Activated T-cell treated with anti-CD3 and anti-CD28 coated beads, Interleukin-2, amount 50 U/mL, for 72 hours (primary cell): ENCODE results near the gene LCLAT1. TPM values are rescaled to one million over a fixed set of nuclear protein-coding genes. Genes with fewer than 3 reads are reported as not detected.

Experiments used
- ATAC-seq, 2 donors: fragments of 150-1000 bp; cut with Tn5 transposase; replicated peaks in 1 of 2; 2 replicates each; pipeline ENCODE4 v1.10.0; 2021; ENCODE audit warnings: moderate library complexity in 2 of 2, mild to moderate bottlenecking in 1 of 2
- DNase-seq, 2 donors: peaks; one replicate each; pipeline ENCODE4 v3.0.0; 2021 to 2022; ENCODE audit warnings: mixed read lengths in 1 of 2
- H3K27ac Mint-ChIP-seq: one replicate; pipeline ENCODE4 v1.8.0; 2022; ENCODE audit warnings: mild to moderate bottlenecking, moderate library complexity, mixed read lengths
- H3K27me3 Mint-ChIP-seq: one replicate; pipeline ENCODE4 v1.8.0; 2022; ENCODE audit warnings: low read depth, mixed read lengths
- H3K36me3 Mint-ChIP-seq, 2 donors: one replicate each; pipeline ENCODE4 v1.8.0; 2022; ENCODE audit warnings: mixed read lengths in 2 of 2, mild to moderate bottlenecking in 1 of 2; ENCODE audit not compliant: insufficient read depth in 2 of 2
- H3K4me1 Mint-ChIP-seq: one replicate; pipeline ENCODE4 v1.8.0; 2022; ENCODE audit warnings: low read depth, mixed read lengths
- H3K4me3 Mint-ChIP-seq, 2 donors: one replicate each; pipeline ENCODE4 v1.8.0; 2022; ENCODE audit warnings: mild to moderate bottlenecking in 2 of 2, mixed read lengths in 2 of 2, moderate library complexity in 2 of 2
- H3K9me3 Mint-ChIP-seq, 2 donors: one replicate each; pipeline ENCODE4 v1.8.0; 2022; ENCODE audit warnings: mixed read lengths in 2 of 2
- total RNA-seq, 2 donors: library from RNA; stranded (reverse); gene quantifications; one replicate each; pipeline ENCODE4 v1.2.3, GENCODE V29; 2022

The LCLAT1 gene
- total RNA-seq, 2 donors from 2014 or later: 46.6 to 51.6 TPM

DNA sequence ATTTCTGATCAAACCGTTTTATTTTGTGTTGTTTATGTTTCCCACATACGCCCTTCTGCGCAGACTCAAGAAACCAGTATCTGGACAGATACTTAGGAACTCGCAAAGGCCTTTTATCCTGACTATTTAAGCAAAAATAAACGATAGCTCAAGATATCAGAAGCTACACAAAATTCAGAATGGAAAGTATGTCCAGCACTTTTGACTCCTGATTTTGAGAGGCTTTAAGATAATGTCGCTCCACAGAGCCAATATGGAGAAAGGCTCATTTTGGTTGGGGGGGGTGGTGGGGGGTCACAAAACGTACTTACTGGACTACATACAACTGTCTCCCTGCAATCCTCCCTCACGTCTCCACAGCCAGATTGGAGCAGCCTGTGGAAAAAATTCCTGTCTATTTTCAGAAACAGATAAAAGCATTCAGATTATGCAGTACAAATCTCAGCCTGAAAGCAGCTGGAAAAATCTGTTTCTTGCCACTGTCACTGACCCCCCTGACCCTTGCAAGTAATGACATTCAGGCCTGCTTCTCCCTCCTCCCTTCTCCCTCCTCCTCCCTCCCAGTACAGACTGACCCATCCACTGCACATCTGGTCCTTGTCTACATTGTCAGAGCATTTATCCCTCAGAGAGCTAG lies 34.9 kb upstream of the LCLAT1 start:
- Mint-ChIP-seq H3K9me3 (no peaks in the 10 kb centered on the region), H3K27ac (no peak overlapping the region), H3K27me3 (no peaks in the 10 kb centered on the region), H3K36me3 (no peaks in the 10 kb centered on the region), H3K4me3 (no peak overlapping the region), H3K4me1 (peaks cover 42% of the 10 kb centered on the region)
- ATAC-seq (no peak), DNase-seq (no peak)

DNA sequence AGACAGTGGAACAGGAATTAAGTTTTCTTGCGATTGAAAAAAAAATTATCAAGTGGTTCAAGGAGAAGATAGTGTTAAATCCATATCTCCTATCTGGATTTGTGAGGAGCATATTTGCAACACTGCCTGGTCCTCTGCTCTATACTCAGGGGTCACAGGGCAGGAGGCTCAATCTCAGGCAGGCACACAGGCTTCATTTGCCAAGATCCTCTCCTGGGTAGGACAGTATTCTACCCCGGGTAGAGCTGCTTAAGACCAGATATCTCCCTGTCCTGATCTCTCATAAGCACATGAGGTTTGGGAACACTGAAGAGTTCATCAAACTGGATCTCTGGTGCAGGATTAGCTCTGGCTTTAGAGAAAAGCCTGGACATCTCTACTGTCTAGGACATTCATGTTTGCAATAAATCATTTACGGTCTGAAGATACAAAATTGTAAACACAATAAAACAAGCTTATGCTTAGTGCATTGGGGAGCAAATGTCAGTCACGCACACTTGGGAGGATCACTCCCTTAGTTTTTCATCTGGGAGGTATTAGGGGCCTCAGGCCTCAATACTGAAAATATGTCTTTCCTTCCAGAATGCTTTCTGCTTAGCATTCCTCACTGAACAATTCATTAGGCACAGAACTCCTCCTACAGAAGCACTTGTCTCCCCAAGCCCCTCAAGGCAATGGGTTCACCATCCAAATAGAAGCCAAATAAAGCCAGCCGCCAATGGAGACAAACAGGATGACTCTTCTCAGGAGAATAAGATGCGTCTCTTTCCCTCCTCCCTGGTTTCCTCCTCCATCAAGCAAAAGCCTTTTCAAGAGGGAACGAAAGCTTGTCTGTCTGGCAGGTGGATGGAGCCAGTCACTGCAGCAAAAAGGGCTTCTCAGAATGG lies 34.1 kb upstream of the LCLAT1 start:
- ATAC-seq: no peak
- no peak overlapping the region for H3K4me3 Mint-ChIP-seq
- no peak overlapping the region for H3K27ac Mint-ChIP-seq

DNA sequence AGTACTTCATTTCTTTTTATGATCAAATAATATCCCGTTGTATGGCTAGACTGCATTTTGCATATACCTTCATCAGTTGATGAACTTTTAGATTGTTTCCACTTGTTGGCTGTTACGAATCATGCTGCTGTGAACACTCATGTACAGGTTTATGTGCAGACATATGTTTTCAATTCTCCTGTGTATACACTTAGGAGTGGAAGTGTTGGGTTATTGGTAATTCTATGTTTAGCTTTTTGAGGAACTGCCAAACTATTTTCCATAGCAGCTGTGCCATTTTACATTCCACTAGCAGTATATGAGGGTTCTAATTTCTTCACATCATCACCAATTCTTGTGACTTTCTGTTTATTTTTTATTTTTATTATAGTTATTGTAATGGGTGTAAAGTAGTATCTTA lies 32.1 kb upstream of the LCLAT1 start:
- H3K27me3 Mint-ChIP-seq: no peaks in the 10 kb centered on the region
- ATAC-seq: no peak
- H3K36me3 Mint-ChIP-seq: no peaks in the 10 kb centered on the region
- peaks cover 24% of the 10 kb centered on the region for H3K4me1 Mint-ChIP-seq
- H3K9me3 Mint-ChIP-seq: no peaks in the 10 kb centered on the region
- no peak overlapping the region for H3K4me3 Mint-ChIP-seq
- DNase-seq: no peak
- peak overlapping the region; percentile 68 for H3K27ac Mint-ChIP-seq

More for the DNA sequence above, 34.1 kb upstream of the LCLAT1 start:
- Mint-ChIP-seq H3K4me1 (peaks cover 39% of the 10 kb centered on the region), H3K27me3 (no peaks in the 10 kb centered on the region), H3K9me3 (no peaks in the 10 kb centered on the region), H3K36me3 (no peaks in the 10 kb centered on the region)
- DNase-seq: no peak

DNA sequence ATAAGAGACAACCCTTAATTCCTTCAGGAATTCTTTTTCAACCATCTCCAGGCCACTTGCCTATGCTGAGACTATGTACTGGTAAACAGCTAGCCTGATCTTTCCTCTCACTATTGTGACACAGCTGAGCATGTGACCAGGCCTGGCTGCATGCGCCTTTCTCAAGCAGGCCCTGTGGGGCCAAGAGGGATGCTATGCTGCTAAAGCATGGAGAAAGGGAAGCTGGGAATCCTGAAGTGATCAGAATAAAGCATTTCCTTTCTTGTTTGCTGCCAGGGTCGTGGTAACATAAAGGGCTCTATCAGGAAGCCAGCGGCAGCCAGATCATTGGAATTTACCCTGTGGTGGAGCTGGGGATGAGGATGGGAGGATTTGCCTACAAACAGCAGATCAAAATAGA lies 29.8 kb upstream of the LCLAT1 start:
- DNase-seq: no peak
- no peaks in the 10 kb centered on the region for H3K27me3 Mint-ChIP-seq
- no peak for ATAC-seq
- H3K4me3 Mint-ChIP-seq: no peak overlapping the region
- peaks cover 25% of the 10 kb centered on the region for H3K4me1 Mint-ChIP-seq
- H3K36me3 Mint-ChIP-seq: no peaks in the 10 kb centered on the region
- no peaks in the 10 kb centered on the region for H3K9me3 Mint-ChIP-seq
- H3K27ac Mint-ChIP-seq: no peak overlapping the region

DNA sequence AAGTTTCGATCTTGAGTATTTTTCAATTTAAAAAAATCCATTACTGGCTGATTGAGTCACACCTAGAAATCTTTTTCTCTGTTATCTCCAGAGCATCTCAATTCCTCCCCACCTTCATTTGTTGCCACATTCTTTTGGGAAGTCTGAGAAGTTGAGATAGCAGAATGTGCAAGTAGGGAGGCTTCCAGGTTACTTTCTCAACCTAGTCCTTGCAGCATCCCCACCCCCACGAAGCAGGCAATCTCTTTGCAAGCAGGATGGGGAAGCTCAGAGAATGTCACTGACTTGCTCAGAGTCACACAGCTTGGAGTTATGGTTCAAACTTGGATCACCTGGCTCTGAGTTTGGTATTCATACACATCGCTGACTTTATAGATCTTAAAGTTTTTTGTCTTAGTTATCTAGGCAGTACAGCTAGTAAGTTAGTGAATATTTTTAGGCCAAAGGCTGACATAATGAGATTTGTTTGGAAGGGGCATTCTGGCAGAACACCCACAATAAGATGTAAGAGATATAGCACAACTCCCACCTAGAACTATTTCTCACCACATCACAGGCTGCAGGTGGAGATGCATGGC lies 25.9 kb upstream of the LCLAT1 start:
- Mint-ChIP-seq H3K27me3 (no peaks in the 10 kb centered on the region), H3K4me1 (peaks cover 54% of the 10 kb centered on the region), H3K36me3 (peaks cover 1 to 2% of the 10 kb centered on the region in 2 donors), H3K4me3 (peak overlapping the region; percentile 87 to 90), H3K27ac (peak overlapping the region; percentile 98), H3K9me3 (no peaks in the 10 kb centered on the region)
- DNase-seq (peak; percentile 20 to 21), ATAC-seq (no peak)

DNA sequence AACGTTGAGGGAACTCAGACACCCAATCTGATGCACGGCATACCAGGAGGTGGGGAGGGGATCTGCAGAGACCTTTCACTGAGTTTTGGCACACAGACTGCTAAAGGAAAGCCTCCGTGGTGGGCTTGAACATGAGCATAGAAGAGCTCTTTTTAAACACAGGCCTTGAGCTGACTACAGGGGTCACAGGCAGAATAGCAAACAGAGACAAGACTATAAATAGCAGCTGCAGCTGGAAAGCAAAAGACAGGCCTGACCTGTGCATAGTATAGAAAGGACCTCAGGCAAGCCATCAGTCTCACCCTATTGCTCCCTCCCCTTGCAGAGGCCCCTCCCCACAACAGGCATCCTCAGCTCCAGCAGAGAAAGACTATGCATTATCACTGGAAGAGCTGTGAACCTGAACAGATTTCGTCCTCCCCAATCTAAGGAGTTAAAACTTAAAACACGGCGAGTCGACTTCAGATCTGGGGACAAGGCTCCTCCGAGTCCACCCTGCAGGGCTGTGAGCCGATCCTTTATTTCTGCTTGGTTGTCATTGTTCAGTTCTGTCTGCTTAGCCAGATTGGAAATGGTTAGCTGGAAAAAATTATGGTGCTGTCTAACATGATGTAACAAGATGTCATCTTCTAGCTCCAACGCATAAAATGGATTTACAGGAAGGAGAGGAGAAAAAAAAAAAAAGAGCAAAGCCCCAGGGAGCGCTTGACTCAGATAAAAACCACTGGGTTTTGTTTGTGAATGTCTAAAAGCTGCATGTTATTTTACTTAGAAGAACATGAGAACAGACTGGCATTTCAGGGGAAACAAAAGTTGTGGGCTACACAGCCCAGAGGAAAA lies 25.2 kb upstream of the LCLAT1 start:
- DNase-seq (peak; percentile 53 to 54), ATAC-seq (peak; percentile 71 to 74)
- peak overlapping the region; percentile 98 for H3K27ac Mint-ChIP-seq
- H3K4me3 Mint-ChIP-seq: peak overlapping the region; percentile 87 to 90
- peaks cover 1 to 2% of the 10 kb centered on the region in 2 donors for H3K36me3 Mint-ChIP-seq
- H3K4me1 Mint-ChIP-seq: peaks cover 61% of the 10 kb centered on the region
- H3K9me3 Mint-ChIP-seq: peaks cover 0 to 2% of the 10 kb centered on the region in 2 donors
- H3K27me3 Mint-ChIP-seq: no peaks in the 10 kb centered on the region

DNA sequence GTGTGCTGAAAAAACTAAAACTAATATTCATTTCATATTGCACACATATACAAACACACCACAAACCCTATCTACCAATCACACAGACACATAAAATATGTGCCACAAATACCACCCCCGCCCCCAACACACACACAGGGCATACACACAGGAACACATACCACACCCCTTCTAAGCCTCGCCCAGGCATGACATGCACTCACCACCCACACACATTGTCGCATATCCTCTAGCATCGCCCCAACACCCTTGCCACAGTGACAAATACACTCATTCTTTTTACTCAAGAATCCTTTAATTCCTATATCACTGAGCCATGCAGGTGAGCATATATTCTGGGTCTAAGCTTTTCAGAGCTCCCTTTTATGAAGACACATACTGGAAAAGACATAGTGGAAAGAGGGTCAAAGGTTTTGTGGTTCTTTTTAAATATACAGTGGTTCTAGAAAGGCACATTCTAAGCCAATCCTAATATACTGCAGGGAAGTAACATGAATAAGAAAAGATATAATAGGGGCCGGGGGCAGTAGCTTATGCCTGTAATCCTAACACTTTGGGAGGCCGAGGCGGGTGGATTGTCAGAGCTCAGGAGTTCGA lies 24.5 kb upstream of the LCLAT1 start:
- Mint-ChIP-seq H3K4me3 (peak overlapping the region; percentile 87 to 90), H3K36me3 (peaks cover 1 to 2% of the 10 kb centered on the region in 2 donors), H3K4me1 (peaks cover 64% of the 10 kb centered on the region), H3K27me3 (no peaks in the 10 kb centered on the region), H3K9me3 (peaks cover 0 to 2% of the 10 kb centered on the region in 2 donors), H3K27ac (peak overlapping the region; percentile 98)
- ATAC-seq: peak; percentile 93 to 95
- DNase-seq: peak; percentile 86 to 93

DNA sequence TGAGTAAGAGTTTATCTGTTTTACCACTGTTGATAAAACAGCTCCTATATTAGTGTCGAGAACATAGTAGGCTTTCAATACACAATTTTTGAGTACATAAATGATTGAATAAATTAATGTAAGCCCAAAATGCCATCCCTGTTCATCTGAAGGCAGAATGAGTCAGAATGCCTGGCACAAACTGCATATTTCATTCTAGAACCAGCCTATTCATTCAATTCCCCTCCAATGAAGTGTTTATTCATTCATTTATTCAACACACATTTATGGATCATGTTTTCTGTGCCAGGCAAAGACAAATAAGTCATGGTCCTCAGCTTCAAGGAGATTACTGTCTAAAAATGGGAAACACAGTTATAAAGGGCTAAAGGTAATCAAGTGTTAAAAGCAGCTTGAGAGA lies 22.8 kb upstream of the LCLAT1 start:
- H3K4me1 Mint-ChIP-seq: peaks cover 76% of the 10 kb centered on the region
- no peak for ATAC-seq
- H3K27ac Mint-ChIP-seq: no peak overlapping the region

DNA sequence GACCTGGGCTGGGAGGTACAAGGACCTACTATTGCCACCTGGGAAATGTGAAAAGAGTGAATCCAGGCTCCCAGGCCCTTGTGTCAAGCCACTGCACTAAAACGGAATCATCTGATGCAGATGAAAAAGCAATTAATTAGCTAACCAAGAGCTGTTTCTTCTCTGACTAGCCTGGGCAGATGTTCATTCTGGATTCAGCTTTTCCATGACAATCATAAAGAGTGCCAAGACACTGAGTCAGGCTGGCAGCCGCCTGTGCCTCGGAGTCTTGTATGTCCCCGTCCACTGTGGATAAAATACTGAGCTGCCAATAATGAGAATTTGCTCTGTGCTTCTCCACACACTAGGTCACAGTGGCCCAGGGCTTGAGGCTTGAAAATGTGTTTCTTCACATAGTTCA lies 21.7 kb upstream of the LCLAT1 start:
- Mint-ChIP-seq H3K4me3 (no peak overlapping the region), H3K36me3 (peaks cover 1 to 2% of the 10 kb centered on the region in 2 donors), H3K9me3 (peaks cover 0 to 2% of the 10 kb centered on the region in 2 donors), H3K27me3 (no peaks in the 10 kb centered on the region), H3K27ac (no peak overlapping the region), H3K4me1 (peaks cover 77% of the 10 kb centered on the region)
- DNase-seq: no peak
- ATAC-seq: no peak

More for the DNA sequence above, 22.8 kb upstream of the LCLAT1 start:
- Mint-ChIP-seq H3K9me3 (peaks cover 0 to 2% of the 10 kb centered on the region in 2 donors), H3K27me3 (no peaks in the 10 kb centered on the region), H3K4me3 (no peak overlapping the region), H3K36me3 (peaks cover 1 to 2% of the 10 kb centered on the region in 2 donors)
- DNase-seq: no peak

DNA sequence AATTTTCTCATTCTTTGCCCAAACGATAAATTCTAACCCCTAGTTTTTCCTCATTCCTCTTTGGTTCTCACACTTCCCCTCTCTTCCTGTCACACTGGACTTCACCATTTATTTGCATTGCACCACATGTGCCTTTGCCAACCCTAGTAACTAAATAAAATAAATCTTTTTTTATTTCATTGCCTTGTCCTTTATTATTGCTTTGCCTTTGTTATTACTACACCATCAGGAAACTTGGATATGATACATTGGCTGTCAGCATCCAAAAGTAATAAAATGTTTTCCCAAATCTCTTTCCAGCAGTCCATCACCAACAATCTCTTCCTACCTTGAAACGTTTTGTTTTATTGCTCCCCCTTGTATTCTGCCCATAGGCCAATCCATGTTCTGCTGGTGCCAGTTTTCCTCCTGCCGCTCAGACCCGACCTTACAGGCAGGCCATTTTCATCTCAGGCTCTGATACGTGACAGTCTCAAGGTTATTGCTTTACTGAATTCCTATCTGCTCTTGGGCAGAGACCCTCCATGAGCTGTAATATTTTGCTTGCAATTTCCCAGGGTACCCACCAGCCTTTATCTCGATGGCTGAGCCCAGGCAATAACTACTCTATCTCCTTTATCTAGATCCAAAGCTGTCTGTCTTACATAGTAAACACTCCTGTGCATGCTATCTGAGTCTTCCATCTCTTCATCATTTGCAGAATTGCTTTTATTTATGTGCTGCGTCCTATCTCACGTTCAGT lies 19.3 kb upstream of the LCLAT1 start:
- Mint-ChIP-seq H3K4me3 (peak overlapping the region; percentile 30 to 38), H3K27me3 (no peaks in the 10 kb centered on the region), H3K36me3 (no peaks in the 10 kb centered on the region), H3K27ac (peak overlapping the region; percentile 88), H3K9me3 (peaks cover 0 to 2% of the 10 kb centered on the region in 2 donors), H3K4me1 (peaks cover 56% of the 10 kb centered on the region)
- ATAC-seq (no peak), DNase-seq (no peak)

DNA sequence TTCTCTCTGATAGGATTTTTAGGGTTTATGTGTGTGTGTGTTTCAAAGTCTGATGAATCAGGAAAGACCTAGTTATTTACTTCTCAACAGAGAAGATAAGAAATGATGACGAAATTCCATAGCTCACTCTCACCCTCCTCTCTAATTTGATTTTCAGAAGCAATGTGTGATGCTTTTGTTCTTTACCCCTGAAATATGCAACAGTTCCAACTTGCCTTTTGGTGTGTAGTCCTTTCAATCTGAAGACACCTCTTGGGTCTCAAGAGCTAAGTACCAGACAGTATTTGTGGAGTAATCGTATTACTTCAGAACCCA lies 18.7 kb upstream of the LCLAT1 start:
- Mint-ChIP-seq H3K4me3 (peak overlapping the region; percentile 30 to 38), H3K36me3 (no peaks in the 10 kb centered on the region), H3K4me1 (peaks cover 54% of the 10 kb centered on the region), H3K27me3 (no peaks in the 10 kb centered on the region), H3K27ac (peak overlapping the region; percentile 88), H3K9me3 (peaks cover 0 to 2% of the 10 kb centered on the region in 2 donors)
- ATAC-seq (peak; percentile 36 to 54), DNase-seq (no peak)
